ENCODE measurements around the gene ULBP1. TPM values are rescaled to one million over a fixed set of nuclear protein-coding genes. Genes with fewer than 3 reads are reported as not detected.

ULBP1 gene
- 0.77 to 0.89 TPM (median 0.83 TPM) in 5 replicates for total RNA-seq (2022; extraction: Qiagen RNA extraction)

DNA sequence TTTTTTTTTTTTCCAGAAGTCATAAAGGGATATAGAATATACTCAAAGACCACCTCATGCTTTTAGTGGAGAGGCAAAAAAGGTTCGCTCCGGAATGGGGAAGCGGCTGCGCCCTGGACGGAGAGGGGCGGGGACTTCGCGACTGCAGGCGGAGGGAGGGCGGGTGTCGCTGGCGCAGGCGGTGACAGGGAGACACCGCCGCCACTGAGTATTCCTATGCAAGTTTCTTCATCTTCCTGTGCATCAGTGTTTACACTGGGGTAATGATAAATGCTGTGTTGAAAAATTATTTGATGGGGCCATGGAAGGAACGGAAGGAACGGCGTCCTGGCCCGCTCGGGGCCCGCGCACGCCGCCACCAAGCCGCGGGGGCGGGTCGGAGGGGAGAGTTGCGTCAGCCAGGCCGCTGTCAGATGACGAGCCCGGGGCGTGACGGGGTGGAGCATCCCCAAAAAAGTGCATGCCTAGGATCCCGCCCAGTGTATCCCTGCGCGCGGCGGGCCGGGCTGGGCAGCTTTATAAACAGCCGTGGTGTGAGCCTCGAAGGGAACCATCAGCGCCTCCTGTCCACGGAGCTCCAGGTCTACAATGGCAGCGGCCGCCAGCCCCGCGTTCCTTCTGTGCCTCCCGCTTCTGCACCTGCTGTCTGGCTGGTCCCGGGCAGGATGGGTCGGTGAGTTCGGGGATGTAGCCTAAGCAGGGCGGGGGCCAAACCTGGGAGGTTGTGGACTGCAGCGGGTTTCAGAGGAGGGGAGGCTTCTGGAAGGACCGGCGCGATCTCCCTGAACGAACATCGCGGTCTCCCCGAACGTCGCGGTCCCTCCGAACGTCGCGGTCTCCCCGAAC, at the start of gene ULBP1:
Gene ULBP1 (plus strand): TSS at position 482 of the 846 bp plus-strand sequence. CDS start 107 bp downstream, at position 589.

GRCh38 chr6:149922642-149923326, 41.0 kb upstream of the ULBP1 start, which contains the start of gene RAET1G:
Gene RAET1G, minus strand, starts transcription at chr6:149923121. Its CDS starts 111 bp downstream, at chr6:149923010.

DNA sequence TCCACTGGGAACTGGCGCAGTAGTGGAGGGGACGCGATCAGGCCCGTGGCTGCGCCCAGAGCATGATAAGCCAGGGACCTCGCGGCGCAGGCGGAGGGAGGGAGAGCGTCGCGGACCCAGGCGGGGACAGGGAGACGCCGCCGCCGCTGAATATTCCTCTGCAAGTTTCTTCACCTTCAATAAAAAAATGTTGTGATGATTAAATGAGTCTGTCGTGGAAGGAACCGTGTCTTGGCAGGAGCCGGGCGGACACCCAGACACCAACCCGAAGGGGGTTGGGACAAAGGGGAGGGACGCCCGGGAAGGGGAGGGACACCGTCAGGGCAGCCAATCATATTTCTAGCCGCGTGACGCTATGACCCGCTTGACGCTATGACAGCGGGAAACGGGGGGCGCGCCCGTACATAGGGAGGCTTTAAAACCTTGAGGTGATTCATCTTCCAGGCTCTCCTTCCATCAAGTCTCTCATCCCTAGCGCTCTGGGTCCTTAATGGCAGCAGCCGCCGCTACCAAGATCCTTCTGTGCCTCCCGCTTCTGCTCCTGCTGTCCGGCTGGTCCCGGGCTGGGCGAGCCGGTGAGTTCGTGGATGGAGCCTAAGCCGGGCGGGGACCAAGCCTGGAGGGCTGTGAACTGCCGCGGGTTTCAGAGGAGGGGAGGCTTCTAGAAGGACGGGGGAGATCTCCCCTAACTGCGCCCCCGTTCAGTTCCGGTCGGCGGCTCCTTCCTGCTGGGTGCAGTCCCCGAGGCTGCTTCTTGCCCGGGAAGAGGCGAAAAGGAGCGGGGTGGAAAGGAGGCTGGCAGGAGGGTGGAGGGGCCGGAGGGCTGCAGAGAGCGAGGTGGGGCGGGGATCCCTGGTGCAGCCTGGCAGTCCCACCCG, 21.9 kb upstream of the ULBP1 start, which contains the start of gene ULBP2:
Gene ULBP2 (plus strand): TSS at position 432 of the 878 bp plus-strand sequence. CDS start 59 bp downstream, at position 491.

Other genes with a start within 250 kb of the ULBP1 start
- 4.8 to 8.2 TPM (median 8.0 TPM) in 5 replicates for gene LATS1, start 245.8 kb upstream of the ULBP1 start, total RNA-seq (2022; extraction: Qiagen RNA extraction)
- 13.0 to 17.4 TPM (median 15.0 TPM) in 5 replicates for gene NUP43, start 217.4 kb upstream of the ULBP1 start, total RNA-seq (2022; extraction: Qiagen RNA extraction)
- 85.6 to 102 TPM (median 89.5 TPM) in 5 replicates for gene PCMT1, start 214.2 kb upstream of the ULBP1 start, total RNA-seq (2022; extraction: Qiagen RNA extraction)
- gene LRP11, start 99.6 kb upstream of the ULBP1 start, total RNA-seq (2022; extraction: Qiagen RNA extraction) = 26.4 to 34.5 TPM (median 34.0 TPM) in 5 replicates
- gene RAET1E, start 65.8 kb upstream of the ULBP1 start, total RNA-seq (2022; extraction: Qiagen RNA extraction) = 1.9 to 3.3 TPM (median 2.8 TPM) in 5 replicates
- gene RAET1G, start 40.8 kb upstream of the ULBP1 start, total RNA-seq (2022; extraction: Qiagen RNA extraction) = 6.6 to 11.2 TPM (median 9.7 TPM) in 5 replicates
- 3.2 to 4.0 TPM (median 3.6 TPM) in 5 replicates for gene ULBP2, start 21.9 kb upstream of the ULBP1 start, total RNA-seq (2022; extraction: Qiagen RNA extraction)
- gene RAET1L, start 61.6 kb downstream of the ULBP1 start, total RNA-seq (2022; extraction: Qiagen RNA extraction) = 0.15 to 0.61 TPM (median 0.35 TPM) in 5 replicates
- gene ULBP3, start 105.2 kb downstream of the ULBP1 start, total RNA-seq (2022; extraction: Qiagen RNA extraction) = 2.5 to 4.9 TPM (median 3.4 TPM) in 5 replicates
- gene PPP1R14C, start 179.1 kb downstream of the ULBP1 start, total RNA-seq (2022; extraction: Qiagen RNA extraction) = 2.4 to 3.4 TPM (median 2.8 TPM) in 5 replicates